GM12878 (cell line): ENCODE data around the gene MTF2. TPM values are rescaled to one million over a fixed set of nuclear protein-coding genes. Genes with fewer than 3 reads are reported as not detected.

ENCODE experiments used
- JUNB ChIP-seq: IDR thresholded peaks from 2 replicates; pipeline ENCODE4 v1.6.1; 2016; ENCODE audit warnings: antibody characterized with exemption, mild to moderate bottlenecking
- JUND ChIP-seq: IDR thresholded peaks from 2 replicates; pipeline ENCODE4 v1.6.1; 2012; ENCODE audit warnings: low read depth, mild to moderate bottlenecking, low read length, improper control_type of control experiment, moderate library complexity
- MEF2B ChIP-seq: fragments of 450-650 bp; IDR thresholded peaks from 2 replicates; pipeline ENCODE4 v1.6.1; 2018; ENCODE audit warnings: mild to moderate bottlenecking, moderate library complexity; ENCODE audit not compliant: partially characterized antibody, poor library complexity, severe bottlenecking
- MTA3 ChIP-seq: IDR thresholded peaks from 2 replicates; pipeline ENCODE4 v1.6.1; 2012; ENCODE audit warnings: low read length, inconsistent platforms, borderline replicate concordance
- NR2C1 ChIP-seq: fragments of 450-650 bp; IDR thresholded peaks from 2 replicates; pipeline ENCODE4 v1.6.1; 2017; ENCODE audit warnings: antibody characterized with exemption, mild to moderate bottlenecking, moderate library complexity
- POU2F2 ChIP-seq: IDR thresholded peaks from 3 replicates; pipeline ENCODE4 v1.6.1; 2011; ENCODE audit warnings: low read depth, mild to moderate bottlenecking, low read length, borderline replicate concordance
- RB1 ChIP-seq: fragments of 450-650 bp; formaldehyde crosslinking; IDR thresholded peaks from 2 replicates; pipeline ENCODE4 v1.6.1; 2017; ENCODE audit warnings: mild to moderate bottlenecking, borderline replicate concordance
- SKIL ChIP-seq: fragments of 450-650 bp; IDR thresholded peaks from 2 replicates; pipeline ENCODE4 v1.6.1; 2017; ENCODE audit warnings: mild to moderate bottlenecking, low read depth, inconsistent platforms; ENCODE audit not compliant: poor library complexity, severe bottlenecking
- SMARCA5 ChIP-seq: fragments of 450-650 bp; IDR thresholded peaks from 2 replicates; pipeline ENCODE4 v1.6.1; 2017; ENCODE audit warnings: mild to moderate bottlenecking
- SMC3 ChIP-seq: IDR thresholded peaks from 2 replicates; pipeline ENCODE4 v1.6.1; 2011; ENCODE audit warnings: low read length, improper control_type of control experiment, borderline replicate concordance
- STAT3 ChIP-seq: IDR thresholded peaks from 2 replicates; pipeline ENCODE4 v1.6.1; 2011; ENCODE audit warnings: low read depth, low read length, improper control_type of control experiment
- SUZ12 ChIP-seq: fragments of 200-600 bp; sonication (generic); IDR thresholded peaks from one replicate; pipeline ENCODE4 v1.6.1; 2018; ENCODE audit warnings: antibody characterized with exemption, mild to moderate bottlenecking; ENCODE audit not compliant: unreplicated experiment
- ZNF592 ChIP-seq: fragments of 450-650 bp; IDR thresholded peaks from 2 replicates; pipeline ENCODE4 v1.6.1; 2017; ENCODE audit warnings: mild to moderate bottlenecking, moderate library complexity
- polyA plus RNA-seq, 11 experiments: library from polyadenylated mRNA; depleted of rRNA in 4 of 11; unstranded in 6 of 11; stranded (reverse) in 5 of 11; fragments of >200 nt; fragmentation: Nextera tagmentation in 4 of 11; fragmentation: Illumina TruSeq in 1 of 11; extraction: Ambion mirVana in 4 of 11; extraction: Trizol in 1 of 11; gene quantifications; 1 replicate in 1 of 11; 2 replicates in 10 of 11; pipeline versions ENCODE4 v1.2.1 to v1.2.3, GENCODE V29; 2011 to 2016; ENCODE audit warnings: inconsistent platforms in 2 of 11, missing spikeins in 2 of 11, low read depth in 1 of 11
- total RNA-seq, 4 experiments: library from RNA; depleted of rRNA in 3 of 4; stranded (reverse); fragments of >200 nt in 3 of 4; fragmentation: Illumina TruSeq in 1 of 4; extraction: Trizol in 1 of 4; gene quantifications; 2 replicates each; pipeline versions ENCODE4 v1.2.1 to v1.2.3, GENCODE V29; 2013 to 2021

MTF2 gene
- total and polyA plus RNA-seq, 10 of the 15 experiments (the other 5 are each of a cell fraction or from before 2014, with no cell fraction given) = 22.6 to 74.9 (median 42.8) TPM

GRCh38 chr1:93080179-93080823 lies 1.2 kb downstream of the MTF2 start (continued):
- TF ChIP-seq ZNF592 (no peak), JUND (no peak), MEF2B (peak; percentile 70), SKIL (peak; percentile 28), JUNB (no peak), SMARCA5 (peak; percentile 88), RB1 (no peak), STAT3 (no peak), POU2F2 (peak; percentile 50; the same call in 1 of the 3 replicates), MTA3 (no peak), SMC3 (peak; percentile 43; the same call in 1 of the 2 replicates), SUZ12 (no peak), NR2C1 (no peak)
